ENCODE results near the gene OR11H7.
"Not testable (repeated sequence)": the region's sequence is repeated elsewhere in the genome, so short reads cannot be mapped to it uniquely, and the experiment has no call there.

DNA sequence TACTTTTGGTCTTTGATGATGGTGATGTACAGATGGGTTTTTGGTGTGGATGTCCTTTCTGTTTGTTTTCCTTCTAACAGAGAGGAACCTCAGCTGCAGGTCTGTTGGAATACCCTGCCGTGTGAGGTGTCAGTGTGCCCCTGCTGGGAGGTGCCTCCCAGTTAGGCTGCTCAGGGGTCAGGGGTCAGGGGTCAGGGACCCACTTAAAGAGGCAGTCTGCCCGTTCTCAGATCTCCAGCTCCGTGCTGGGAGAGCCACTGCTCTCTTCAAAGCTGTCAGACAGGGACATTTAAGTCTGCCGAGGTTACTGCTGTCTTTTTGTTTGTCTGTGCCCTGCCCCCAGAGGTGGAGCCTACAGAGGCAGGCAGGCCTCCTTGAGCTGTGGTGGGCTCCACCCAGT lies 6.6 kb downstream of the OR11H7 start:
- TF ChIP-seq, protein P1, sequence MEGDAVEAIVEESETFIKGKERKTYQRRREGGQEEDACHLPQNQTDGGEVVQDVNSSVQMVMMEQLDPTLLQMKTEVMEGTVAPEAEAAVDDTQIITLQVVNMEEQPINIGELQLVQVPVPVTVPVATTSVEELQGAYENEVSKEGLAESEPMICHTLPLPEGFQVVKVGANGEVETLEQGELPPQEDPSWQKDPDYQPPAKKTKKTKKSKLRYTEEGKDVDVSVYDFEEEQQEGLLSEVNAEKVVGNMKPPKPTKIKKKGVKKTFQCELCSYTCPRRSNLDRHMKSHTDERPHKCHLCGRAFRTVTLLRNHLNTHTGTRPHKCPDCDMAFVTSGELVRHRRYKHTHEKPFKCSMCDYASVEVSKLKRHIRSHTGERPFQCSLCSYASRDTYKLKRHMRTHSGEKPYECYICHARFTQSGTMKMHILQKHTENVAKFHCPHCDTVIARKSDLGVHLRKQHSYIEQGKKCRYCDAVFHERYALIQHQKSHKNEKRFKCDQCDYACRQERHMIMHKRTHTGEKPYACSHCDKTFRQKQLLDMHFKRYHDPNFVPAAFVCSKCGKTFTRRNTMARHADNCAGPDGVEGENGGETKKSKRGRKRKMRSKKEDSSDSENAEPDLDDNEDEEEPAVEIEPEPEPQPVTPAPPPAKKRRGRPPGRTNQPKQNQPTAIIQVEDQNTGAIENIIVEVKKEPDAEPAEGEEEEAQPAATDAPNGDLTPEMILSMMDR (conservative IDR thresholded peaks at IDR 0.05; ENCODE audit: low read depth, low read length): not testable (repeated sequence)
- TF ChIP-seq CEBPB (IDR thresholded peaks at IDR 0.05; ENCODE audit: low read depth, low read length); POLR2A (IDR thresholded peaks at IDR 0.05; ENCODE audit: low read depth, low read length); MXI1 (IDR thresholded peaks at IDR 0.05; ENCODE audit: borderline replicate concordance, low read depth, low read length); NFE2L2 (IDR thresholded peaks at IDR 0.05; ENCODE audit: low read depth, low read length); RCOR1 (IDR thresholded peaks at IDR 0.05; ENCODE audit: insufficient replicate concordance, low read length); RFX5 (IDR thresholded peaks at IDR 0.05; ENCODE audit: low read depth, low read length); MAFK (IDR thresholded peaks at IDR 0.05; ENCODE audit: low read depth, low read length); RAD21 (IDR thresholded peaks at IDR 0.05; ENCODE audit: low read length); SMC3 (IDR thresholded peaks at IDR 0.05; ENCODE audit: low read depth, low read length): not testable (repeated sequence)
- TF ChIP-seq, protein P2, sequence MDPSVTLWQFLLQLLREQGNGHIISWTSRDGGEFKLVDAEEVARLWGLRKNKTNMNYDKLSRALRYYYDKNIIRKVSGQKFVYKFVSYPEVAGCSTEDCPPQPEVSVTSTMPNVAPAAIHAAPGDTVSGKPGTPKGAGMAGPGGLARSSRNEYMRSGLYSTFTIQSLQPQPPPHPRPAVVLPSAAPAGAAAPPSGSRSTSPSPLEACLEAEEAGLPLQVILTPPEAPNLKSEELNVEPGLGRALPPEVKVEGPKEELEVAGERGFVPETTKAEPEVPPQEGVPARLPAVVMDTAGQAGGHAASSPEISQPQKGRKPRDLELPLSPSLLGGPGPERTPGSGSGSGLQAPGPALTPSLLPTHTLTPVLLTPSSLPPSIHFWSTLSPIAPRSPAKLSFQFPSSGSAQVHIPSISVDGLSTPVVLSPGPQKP (IDR thresholded peaks at IDR 0.05; ENCODE audit: borderline replicate concordance, low read depth, low read length): not testable (repeated sequence)
